Choroid plexus epithelial cell (primary cell): ENCODE data around the gene KIAA1958.

ENCODE experiments used
- DNase-seq: peaks from one replicate; pipeline ENCODE4 v3.0.0-alpha.2; 2010; ENCODE audit warnings: low read depth
- H3K4me3 ChIP-seq: 2 replicates; pipeline ENCODE4 v1.5.1; 2011; ENCODE audit warnings: low read depth, mild to moderate bottlenecking, control low read depth, low read length, moderate library complexity
- CTCF ChIP-seq: conservative IDR thresholded peaks from 2 replicates; pipeline ENCODE4 v1.5.1; 2011; ENCODE audit warnings: low read depth, mild to moderate bottlenecking, control low read depth, inconsistent platforms, low read length, moderate library complexity

KIAA1958 gene

GRCh38 chr9:112546149-112547012, 59.8 kb downstream of the KIAA1958 start:
- no peak overlapping the region for H3K4me3 ChIP-seq
- DNase-seq, result peak; percentile 32
- no peak for TF ChIP-seq CTCF

- no peak overlapping the region for H3K4me3 ChIP-seq
- no peak for TF ChIP-seq CTCF
- DNase-seq, result no peak
Observed at GRCh38 chr9:112548051-112548440, 61.4 kb downstream of the KIAA1958 start.

GRCh38 chr9:112548836-112549595, 62.4 kb downstream of the KIAA1958 start:
- no peak for TF ChIP-seq CTCF
- DNase-seq, result peak; percentile 79
- H3K4me3 ChIP-seq, result no peak overlapping the region

GRCh38 chr9:112550531-112550930, 63.9 kb downstream of the KIAA1958 start:
- DNase-seq, result no peak
- H3K4me3 ChIP-seq, result no peak overlapping the region
- TF ChIP-seq CTCF, result no peak

GRCh38 chr9:112551641-112552040, 65.0 kb downstream of the KIAA1958 start:
- no peak for TF ChIP-seq CTCF
- H3K4me3 ChIP-seq, result no peak overlapping the region
- DNase-seq, result no peak

GRCh38 chr9:112552229-112553056, 65.8 kb downstream of the KIAA1958 start:
- no peak for TF ChIP-seq CTCF
- H3K4me3 ChIP-seq, result no peak overlapping the region
- no peak for DNase-seq
